OCI-LY7 (cell line): ENCODE measurements around the gene GRIN2C.

Experiments used
- EZH2phosphoT487 ChIP-seq: fragments of 200-600 bp; sonication (generic); IDR thresholded peaks from 2 replicates; pipeline ENCODE4 v1.6.1; 2018; ENCODE audit warnings: low read depth, borderline replicate concordance, mild to moderate bottlenecking, mixed run types, antibody characterized with exemption, low read length, moderate library complexity, mixed read lengths
- TF ChIP-seq, protein P1 (sequence below): fragments of 200-600 bp; sonication (generic); conservative IDR thresholded peaks from 2 replicates; pipeline ENCODE4 v1.5.1; 2014; ENCODE audit warnings: mild to moderate bottlenecking, antibody characterized with exemption, low read length, moderate library complexity, mixed read lengths

GRCh38 chr17:74874615-74875037 is 14.9 kb upstream of the GRIN2C start:
- TF ChIP-seq, protein P1, sequence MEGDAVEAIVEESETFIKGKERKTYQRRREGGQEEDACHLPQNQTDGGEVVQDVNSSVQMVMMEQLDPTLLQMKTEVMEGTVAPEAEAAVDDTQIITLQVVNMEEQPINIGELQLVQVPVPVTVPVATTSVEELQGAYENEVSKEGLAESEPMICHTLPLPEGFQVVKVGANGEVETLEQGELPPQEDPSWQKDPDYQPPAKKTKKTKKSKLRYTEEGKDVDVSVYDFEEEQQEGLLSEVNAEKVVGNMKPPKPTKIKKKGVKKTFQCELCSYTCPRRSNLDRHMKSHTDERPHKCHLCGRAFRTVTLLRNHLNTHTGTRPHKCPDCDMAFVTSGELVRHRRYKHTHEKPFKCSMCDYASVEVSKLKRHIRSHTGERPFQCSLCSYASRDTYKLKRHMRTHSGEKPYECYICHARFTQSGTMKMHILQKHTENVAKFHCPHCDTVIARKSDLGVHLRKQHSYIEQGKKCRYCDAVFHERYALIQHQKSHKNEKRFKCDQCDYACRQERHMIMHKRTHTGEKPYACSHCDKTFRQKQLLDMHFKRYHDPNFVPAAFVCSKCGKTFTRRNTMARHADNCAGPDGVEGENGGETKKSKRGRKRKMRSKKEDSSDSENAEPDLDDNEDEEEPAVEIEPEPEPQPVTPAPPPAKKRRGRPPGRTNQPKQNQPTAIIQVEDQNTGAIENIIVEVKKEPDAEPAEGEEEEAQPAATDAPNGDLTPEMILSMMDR, result no peak
- TF ChIP-seq EZH2phosphoT487, result no peak
